GM12864 (cell line): ENCODE results near the gene DNASE1L3.

ENCODE experiments used
- DNase-seq: peaks from one replicate; pipeline ENCODE4 v3.0.0-alpha.2; 2011; ENCODE audit warnings: low read depth
- H3K4me3 ChIP-seq: 2 replicates; pipeline ENCODE4 v1.5.1; 2011; ENCODE audit warnings: mild to moderate bottlenecking, low read depth, low read length, control low read depth
- CTCF ChIP-seq: IDR thresholded peaks from 2 replicates; pipeline ENCODE4 v1.5.1; 2011; ENCODE audit warnings: low read depth, mild to moderate bottlenecking, moderate library complexity, low read length, control low read depth, inconsistent platforms; ENCODE audit errors: missing control alignments

DNASE1L3 gene

GRCh38 chr3:58200121-58200709, 10.6 kb downstream of the DNASE1L3 start:
- H3K4me3 ChIP-seq = no peak overlapping the region
- TF ChIP-seq CTCF = no peak
- DNase-seq = no peak

DNA sequence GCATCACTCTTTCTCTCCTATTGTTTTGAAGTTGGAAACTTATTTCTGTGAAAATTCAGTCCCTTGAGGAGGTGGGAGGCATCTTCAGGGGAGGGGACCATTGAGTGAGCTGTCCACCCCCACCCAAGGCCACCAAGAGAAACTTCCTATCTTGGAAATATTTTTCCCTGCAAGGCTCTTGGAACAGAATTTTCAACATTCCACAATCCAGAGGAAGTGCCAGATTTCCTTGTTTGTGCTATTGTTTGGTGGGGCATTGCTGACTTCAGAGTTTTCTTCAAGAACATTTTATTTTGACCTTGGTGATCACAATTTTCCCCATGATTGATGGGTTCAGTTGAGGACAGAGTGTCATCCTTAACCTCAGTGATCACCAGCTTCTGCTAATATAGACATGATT, 12.0 kb downstream of the DNASE1L3 start:
- DNase-seq = no peak
- no peak for TF ChIP-seq CTCF
- H3K4me3 ChIP-seq = no peak overlapping the region

DNA sequence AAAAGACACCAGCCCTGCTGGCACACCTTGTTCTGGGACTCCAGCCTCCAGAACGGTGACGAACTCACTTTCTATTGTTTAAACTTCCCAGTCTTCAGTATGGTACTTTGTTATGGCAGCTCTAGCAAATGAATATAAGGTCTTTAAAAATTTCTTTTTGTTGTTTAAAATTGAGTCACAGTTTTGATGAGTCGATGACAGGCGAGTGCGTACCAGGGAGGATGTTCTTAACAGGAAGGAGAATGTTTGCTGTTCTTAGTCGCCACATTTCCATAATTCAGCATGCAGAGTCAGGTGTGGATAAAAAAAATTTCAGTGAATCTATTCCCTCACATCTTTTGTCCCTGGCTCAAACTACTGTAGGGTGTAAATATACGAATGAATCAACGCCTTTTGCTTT, 12.4 kb downstream of the DNASE1L3 start:
- DNase-seq = no peak
- TF ChIP-seq CTCF = no peak
- H3K4me3 ChIP-seq = no peak overlapping the region

DNA sequence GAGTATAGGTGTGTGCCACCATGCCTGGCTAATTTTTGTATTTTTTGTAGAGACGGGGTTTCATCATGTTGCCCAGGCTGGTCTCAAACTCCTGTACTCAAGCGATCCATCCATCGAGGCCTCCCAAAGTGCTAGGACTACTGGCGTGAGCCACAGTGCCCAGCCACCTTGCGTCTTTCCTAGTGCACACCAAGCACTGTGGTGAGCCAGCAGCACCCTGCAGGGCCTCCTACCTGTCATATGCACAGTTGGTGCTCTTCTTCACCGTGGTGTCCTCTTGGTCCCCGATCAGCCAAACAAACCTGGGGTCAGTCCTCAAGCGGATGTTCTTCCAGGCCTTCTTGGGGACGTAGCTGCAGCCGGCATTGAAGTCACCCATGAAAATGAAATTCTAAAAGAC, 13.2 kb downstream of the DNASE1L3 start:
- no peak overlapping the region for H3K4me3 ChIP-seq
- DNase-seq = no peak
- no peak for TF ChIP-seq CTCF

GRCh38 chr3:58193682-58194407, 16.9 kb downstream of the DNASE1L3 start:
- DNase-seq = no peak
- no peak overlapping the region for H3K4me3 ChIP-seq
- TF ChIP-seq CTCF = no peak

- no peak overlapping the region for H3K4me3 ChIP-seq
- TF ChIP-seq CTCF = no peak
- DNase-seq = no peak
Measured at GRCh38 chr3:58192069-58192468, 18.7 kb downstream of the DNASE1L3 start.
